HEK293 (cell line): ENCODE results near the gene COL1A2.

ENCODE experiments used
- CTCF ChIA-PET: fragments of 350-600 bp; formaldehyde crosslinking; extraction: SDS; loops from one replicate; lab custom pipeline; 2021; ENCODE audit warnings: antibody characterized with exemption; lab: Yijun Ruan, JAX
- POLR2A ChIA-PET: fragments of 300-600 bp; formaldehyde crosslinking; extraction: SDS; loops from one replicate; lab custom pipeline; 2020; ENCODE audit warnings: antibody characterized with exemption, inconsistent platforms; lab: Yijun Ruan, JAX
- H3K27ac ChIP-seq: fragments of 200-500 bp; sonication (Bioruptor generic); 2 replicates; pipeline ENCODE4 v1.5.1; 2014; ENCODE audit warnings: low read depth, low read length, control low read depth, inconsistent platforms; ENCODE audit errors: extremely low read depth
- H3K36me3 ChIP-seq, 2 experiments: fragments of 200-500 bp in 1 of 2; sonication (Bioruptor generic) in 1 of 2; 1 replicate in 1 of 2; 2 replicates in 1 of 2; pipeline ENCODE4 v1.5.1; 2014 to 2017; ENCODE audit warnings: inconsistent platforms in 2 of 2, low read length in 2 of 2; ENCODE audit not compliant: control insufficient read depth in 2 of 2, insufficient read depth in 1 of 2
- H3K4me1 ChIP-seq: fragments of 200-500 bp; sonication (Bioruptor generic); 2 replicates; pipeline ENCODE4 v1.5.1; 2014; ENCODE audit warnings: mild to moderate bottlenecking, low read length, inconsistent platforms; ENCODE audit not compliant: control insufficient read depth, insufficient read depth
- H3K4me3 ChIP-seq: 2 replicates; pipeline ENCODE4 v1.5.1; 2011; ENCODE audit warnings: low read depth, mild to moderate bottlenecking, control low read depth, low read length, moderate library complexity
- H3K9me3 ChIP-seq: fragments of 200-500 bp; sonication (Bioruptor generic); 2 replicates; pipeline ENCODE4 v1.5.1; 2014; ENCODE audit warnings: low read depth, low read length, inconsistent platforms; ENCODE audit not compliant: control insufficient read depth, insufficient read depth
- CTCF ChIP-seq: fragments of 450-650 bp; formaldehyde crosslinking; IDR thresholded peaks from 2 replicates; pipeline ENCODE4 v1.5.1; 2016; ENCODE audit warnings: missing biosample characterization, missing genetic modification characterization
- EGR2 ChIP-seq: fragments of 450-650 bp; formaldehyde crosslinking; IDR thresholded peaks from 2 replicates; pipeline ENCODE4 v1.5.1; 2016; ENCODE audit warnings: low read depth, missing biosample characterization, missing genetic modification characterization
- SP7 ChIP-seq: fragments of 450-650 bp; formaldehyde crosslinking; IDR thresholded peaks from 2 replicates; pipeline ENCODE4 v1.5.1; 2016; ENCODE audit warnings: missing biosample characterization, missing genetic modification characterization
- ZBTB6 ChIP-seq: fragments of 450-650 bp; formaldehyde crosslinking; IDR thresholded peaks from 2 replicates; pipeline ENCODE4 v1.5.1; 2017; ENCODE audit warnings: missing biosample characterization, missing genetic modification characterization
- ZNF140 ChIP-seq: fragments of 450-650 bp; formaldehyde crosslinking; IDR thresholded peaks from 2 replicates; pipeline ENCODE4 v1.5.1; 2016; ENCODE audit warnings: missing biosample characterization, missing genetic modification characterization
- ZNF184 ChIP-seq: fragments of 450-650 bp; IDR thresholded peaks from 2 replicates; pipeline ENCODE4 v1.5.1; 2018; ENCODE audit warnings: missing biosample characterization, mild to moderate bottlenecking, missing genetic modification characterization
- ZNF274 ChIP-seq, 2 experiments: fragments of 200-500 bp in 1 of 2; fragments of 450-650 bp in 1 of 2; sonication (Bioruptor generic) in 1 of 2; formaldehyde crosslinking in 1 of 2; IDR thresholded peaks; 2 replicates each; pipeline versions ENCODE4 v1.5.1 to v1.6.1; 2014 to 2016; ENCODE audit warnings: borderline replicate concordance in 1 of 2, inconsistent platforms in 1 of 2, low read length in 1 of 2, missing biosample characterization in 1 of 2, missing genetic modification characterization in 1 of 2
- ZNF280C ChIP-seq: fragments of 450-650 bp; formaldehyde crosslinking; IDR thresholded peaks from 2 replicates; pipeline ENCODE4 v1.5.1; 2016; ENCODE audit warnings: missing biosample characterization, missing genetic modification characterization
- ZNF513 ChIP-seq: fragments of 450-650 bp; IDR thresholded peaks from 2 replicates; pipeline ENCODE4 v1.5.1; 2018; ENCODE audit warnings: missing biosample characterization, missing genetic modification characterization
- ZNF518A ChIP-seq: fragments of 450-650 bp; formaldehyde crosslinking; conservative IDR thresholded peaks from 2 replicates; pipeline ENCODE4 v1.5.1; 2016; ENCODE audit warnings: low read depth, missing biosample characterization, missing genetic modification characterization
- ZNF580 ChIP-seq: fragments of 450-650 bp; formaldehyde crosslinking; IDR thresholded peaks from 2 replicates; pipeline ENCODE4 v1.5.1; 2016; ENCODE audit warnings: missing biosample characterization, missing genetic modification characterization
- ZNF626 ChIP-seq: fragments of 450-650 bp; sonication (Bioruptor Pico); formaldehyde crosslinking; IDR thresholded peaks from 2 replicates; pipeline ENCODE4 v1.5.1; 2018; ENCODE audit warnings: missing biosample characterization, missing genetic modification characterization, inconsistent platforms
- ZNF654 ChIP-seq: fragments of 450-650 bp; formaldehyde crosslinking; IDR thresholded peaks from 2 replicates; pipeline ENCODE4 v1.5.1; 2016; ENCODE audit warnings: low read depth, missing biosample characterization, missing genetic modification characterization
- ZNF660 ChIP-seq: fragments of 450-650 bp; IDR thresholded peaks from 2 replicates; pipeline ENCODE4 v1.5.1; 2018; ENCODE audit warnings: missing biosample characterization, mild to moderate bottlenecking, missing genetic modification characterization
- ZNF692 ChIP-seq: fragments of 450-650 bp; formaldehyde crosslinking; IDR thresholded peaks from 2 replicates; pipeline ENCODE4 v1.5.1; 2016; ENCODE audit warnings: missing biosample characterization, missing genetic modification characterization
- ZNF785 ChIP-seq: fragments of 450-650 bp; formaldehyde crosslinking; IDR thresholded peaks from 2 replicates; pipeline ENCODE4 v1.5.1; 2016; ENCODE audit warnings: missing biosample characterization, missing genetic modification characterization

COL1A2 gene

GRCh38 chr7:94394109-94394436, 622 bp upstream of the COL1A2 start:
- CTCF ChIA-PET = interaction anchor here (0.9 to 3.5 kb wide), 2 partner anchors 104 to 108 kb away, joined by 3 to 74 read pairs; no protein-coding TSS in a partner anchor
- Histone ChIP-seq H3K4me3 (no peak overlapping the region), H3K27ac (no peak overlapping the region)

GRCh38 chr7:94395141-94396036, 694 bp downstream of the COL1A2 start:
- no peak overlapping the region for H3K27ac ChIP-seq
- TF ChIP-seq ZNF518A (tag by site-specific recombination) (no peak), ZNF785 (tag by site-specific recombination) (no peak), ZNF692 (tag by site-specific recombination) (no peak), ZNF513 (tag by site-specific recombination) (peak; percentile 70), ZNF654 (peak; percentile 69), EGR2 (tag by site-specific recombination) (no peak), ZNF580 (tag by site-specific recombination) (no peak), ZNF660 (tag by site-specific recombination) (0 out of 2 replicates have a peak, but pooled peaks have one; percentile 55), CTCF (tag by site-specific recombination) (0 out of 2 replicates have a peak, but pooled peaks have one; percentile 7)
- TF ChIP-seq, all 188 proteins: peak for 4
- H3K36me3 ChIP-seq = no peaks in the 10 kb centered on the region
- POLR2A ChIA-PET = interaction anchor here (1.1 kb wide), 1 partner anchor 107 kb away, joined by 3 read pairs; no protein-coding TSS in a partner anchor
- H3K4me1 ChIP-seq = no peaks in the 10 kb centered on the region
- no peaks in the 10 kb centered on the region for H3K9me3 ChIP-seq
- CTCF ChIA-PET = interaction anchor here (0.5 to 3.5 kb wide), 32 partner anchors 8 to 1153 kb away, joined by 3 to 74 read pairs (median 4); no protein-coding TSS in a partner anchor
- no peak overlapping the region for H3K4me3 ChIP-seq

More at GRCh38 chr7:94394109-94394436, 622 bp upstream of the COL1A2 start:
- POLR2A ChIA-PET = no interaction called here
- Histone ChIP-seq H3K36me3 (no peaks in the 10 kb centered on the region), H3K4me1 (no peaks in the 10 kb centered on the region), H3K9me3 (no peaks in the 10 kb centered on the region)
- TF ChIP-seq ZNF274 (IDR thresholded peaks at IDR 0.05; ENCODE audit: low read length) (no peak), ZNF274 (tag by site-specific recombination; IDR thresholded peaks at IDR 0.05; ENCODE audit: borderline replicate concordance) (no peak), SP7 (no peak), ZNF626 (tag by site-specific recombination) (no peak), ZNF184 (no peak), ZNF280C (no peak), ZNF140 (tag by site-specific recombination) (no peak), ZBTB6 (tag by site-specific recombination) (no peak)
